RWPE1 (cell line): ENCODE measurements around the gene PKP2.

ENCODE experiments used
- CTCF ChIA-PET: fragments of 350-600 bp; sonication (Branson Sonifier 250); formaldehyde crosslinking; extraction: SDS; loops from one replicate; lab custom pipeline; 2021; lab: Yijun Ruan, JAX
- POLR2A ChIA-PET: fragments of 400-600 bp; formaldehyde crosslinking; extraction: SDS; loops from one replicate; lab custom pipeline; 2020; ENCODE audit warnings: antibody characterized with exemption; ENCODE audit not compliant: low non-redundant PET; lab: Yijun Ruan, JAX
- DNase-seq: peaks from one replicate; pipeline ENCODE4 v3.0.0; 2012; ENCODE audit warnings: low spot score
- H3K27ac ChIP-seq: fragments of 450-650 bp; 2 replicates; pipeline ENCODE4 v1.5.1; 2017
- TF ChIP-seq, protein P1 (sequence below): fragments of 450-650 bp; conservative IDR thresholded peaks from 2 replicates; pipeline ENCODE4 v1.5.1; 2017; ENCODE audit warnings: low read depth, mild to moderate bottlenecking

PKP2 gene

GRCh38 chr12:32896432-32897280, at the start of gene PKP2:
TSS of gene PKP2 (minus strand) at chr12:32896777. CDS start at chr12:32896731, 46 bp downstream.
- TF ChIP-seq, protein P1, sequence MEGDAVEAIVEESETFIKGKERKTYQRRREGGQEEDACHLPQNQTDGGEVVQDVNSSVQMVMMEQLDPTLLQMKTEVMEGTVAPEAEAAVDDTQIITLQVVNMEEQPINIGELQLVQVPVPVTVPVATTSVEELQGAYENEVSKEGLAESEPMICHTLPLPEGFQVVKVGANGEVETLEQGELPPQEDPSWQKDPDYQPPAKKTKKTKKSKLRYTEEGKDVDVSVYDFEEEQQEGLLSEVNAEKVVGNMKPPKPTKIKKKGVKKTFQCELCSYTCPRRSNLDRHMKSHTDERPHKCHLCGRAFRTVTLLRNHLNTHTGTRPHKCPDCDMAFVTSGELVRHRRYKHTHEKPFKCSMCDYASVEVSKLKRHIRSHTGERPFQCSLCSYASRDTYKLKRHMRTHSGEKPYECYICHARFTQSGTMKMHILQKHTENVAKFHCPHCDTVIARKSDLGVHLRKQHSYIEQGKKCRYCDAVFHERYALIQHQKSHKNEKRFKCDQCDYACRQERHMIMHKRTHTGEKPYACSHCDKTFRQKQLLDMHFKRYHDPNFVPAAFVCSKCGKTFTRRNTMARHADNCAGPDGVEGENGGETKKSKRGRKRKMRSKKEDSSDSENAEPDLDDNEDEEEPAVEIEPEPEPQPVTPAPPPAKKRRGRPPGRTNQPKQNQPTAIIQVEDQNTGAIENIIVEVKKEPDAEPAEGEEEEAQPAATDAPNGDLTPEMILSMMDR = no peak
- ChIA-PET POLR2A (interaction anchor here (0.6 kb wide), 1 partner anchor 1137 kb away, joined by 3 read pairs; no protein-coding TSS in a partner anchor), CTCF (interaction anchor here (0.5 to 1.0 kb wide), 4 partner anchors 14 to 602 kb away, joined by 3 to 6 read pairs (median 3); partner anchors contain the start of gene YARS2)
- H3K27ac ChIP-seq = peak within 1 kb of the TSS; percentile 93
- DNase-seq = peak; percentile 94

- TF ChIP-seq, protein P1 = no peak
- H3K27ac ChIP-seq = no peak overlapping the region
- DNase-seq = no peak
- ChIA-PET POLR2A (no interaction called here), CTCF (no interaction called here)
Measured at GRCh38 chr12:32944195-32944594, 47.6 kb upstream of the PKP2 start.

- POLR2A ChIA-PET = no interaction called here
- TF ChIP-seq, protein P1 = no peak
- DNase-seq = no peak
- CTCF ChIA-PET = no interaction called here
- H3K27ac ChIP-seq = no peak overlapping the region
Measured at GRCh38 chr12:32939801-32940200, 43.2 kb upstream of the PKP2 start.

DNA sequence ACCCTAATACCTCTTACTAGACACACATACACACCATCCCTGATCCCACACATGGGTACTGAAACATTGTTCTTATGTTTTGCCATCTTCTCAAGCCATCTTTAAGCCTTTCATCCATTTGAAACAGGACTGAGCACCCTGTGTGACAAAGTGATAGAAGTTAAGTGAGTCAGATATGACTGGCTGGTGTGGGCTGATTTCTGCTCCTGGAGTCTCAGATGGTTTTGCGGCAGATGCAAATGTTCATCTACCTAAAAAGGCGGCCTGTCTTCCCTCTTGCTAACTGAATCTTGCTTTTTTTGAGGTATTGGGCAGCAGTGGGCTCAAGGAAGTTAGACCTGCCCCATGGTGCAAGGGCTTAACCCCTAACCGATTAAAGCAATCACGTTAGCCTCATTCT, 30.4 kb upstream of the PKP2 start:
- ChIA-PET POLR2A (no interaction called here), CTCF (no interaction called here)
- TF ChIP-seq, protein P1 = no peak
- no peak overlapping the region for H3K27ac ChIP-seq
- no peak for DNase-seq

DNA sequence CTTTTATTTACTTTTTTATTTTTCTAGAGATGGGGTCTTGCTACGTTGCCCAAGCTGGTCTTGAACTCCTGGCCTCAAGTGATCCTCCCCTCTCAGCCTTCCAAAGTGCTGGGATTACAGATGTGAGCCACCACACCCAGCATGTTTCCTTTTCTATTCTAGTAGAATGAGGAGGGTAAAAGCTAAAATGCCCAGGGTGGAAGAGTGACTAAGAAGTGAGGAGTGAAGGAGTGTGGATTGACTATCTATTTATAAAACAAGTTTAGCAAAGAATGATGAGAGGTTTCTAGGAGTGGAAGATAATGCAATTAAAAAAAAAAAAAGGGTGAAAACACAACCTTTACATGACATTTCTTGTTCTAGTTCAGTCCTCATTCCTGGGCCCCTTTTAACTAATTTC, 29.8 kb upstream of the PKP2 start:
- TF ChIP-seq, protein P1 = no peak
- CTCF ChIA-PET = interaction anchor here (0.7 kb wide), 1 partner anchor 400 kb away, joined by 5 read pairs; no protein-coding TSS in a partner anchor
- POLR2A ChIA-PET = no interaction called here
- H3K27ac ChIP-seq = no peak overlapping the region
- no peak for DNase-seq

- ChIA-PET CTCF (no interaction called here), POLR2A (no interaction called here)
- H3K27ac ChIP-seq = peak overlapping the region; percentile 73
- TF ChIP-seq, protein P1 = no peak
- no peak for DNase-seq
Measured at GRCh38 chr12:32922546-32923297, 26.1 kb upstream of the PKP2 start.
